ENCODE measurements around the gene LDHB.
"Not testable (repeated sequence)": the region's sequence is repeated elsewhere in the genome, so short reads cannot be mapped to it uniquely, and the experiment has no call there.

LDHB gene

DNA sequence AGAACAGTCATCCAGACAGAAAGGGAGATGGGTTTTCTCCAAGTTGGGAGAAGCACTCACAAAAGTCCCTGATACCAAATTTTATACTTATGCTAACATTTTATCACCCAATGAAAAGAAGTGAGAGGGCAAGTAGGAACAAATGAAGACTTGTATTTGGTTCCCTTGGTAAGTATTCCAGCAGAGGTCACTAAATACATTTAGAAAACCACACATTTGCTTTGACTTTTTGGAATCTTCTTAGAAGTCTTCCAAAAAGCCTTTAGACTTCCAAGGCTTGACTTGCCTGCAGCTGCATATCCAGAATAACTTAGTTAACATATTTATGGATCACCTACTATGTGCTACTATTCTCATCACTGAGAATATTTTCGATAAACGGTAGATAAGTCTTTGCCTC is 49.9 kb downstream of the LDHB start:
- DNase-seq (ENCODE audit: low read depth), result no peak

DNA sequence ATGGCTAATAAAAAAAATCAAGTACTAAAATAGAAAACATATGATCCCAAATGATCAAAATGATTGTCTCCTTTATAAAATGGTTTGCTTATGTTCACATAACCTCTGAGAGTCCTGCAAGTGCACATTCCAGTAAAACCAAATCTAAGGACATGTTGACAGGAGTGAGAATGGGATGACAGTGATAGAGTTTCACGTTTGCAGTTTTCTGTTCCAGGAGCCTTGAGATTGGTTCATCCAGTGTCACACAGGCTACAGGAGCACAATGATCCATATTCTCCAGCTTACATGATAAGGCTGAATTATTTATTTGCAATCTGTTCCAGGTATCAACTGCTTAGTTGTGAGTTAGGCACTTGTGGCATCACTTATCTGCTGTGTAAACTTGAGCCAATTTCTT is 51.5 kb downstream of the LDHB start:
- no peak for DNase-seq (ENCODE audit: low read depth)

DNA sequence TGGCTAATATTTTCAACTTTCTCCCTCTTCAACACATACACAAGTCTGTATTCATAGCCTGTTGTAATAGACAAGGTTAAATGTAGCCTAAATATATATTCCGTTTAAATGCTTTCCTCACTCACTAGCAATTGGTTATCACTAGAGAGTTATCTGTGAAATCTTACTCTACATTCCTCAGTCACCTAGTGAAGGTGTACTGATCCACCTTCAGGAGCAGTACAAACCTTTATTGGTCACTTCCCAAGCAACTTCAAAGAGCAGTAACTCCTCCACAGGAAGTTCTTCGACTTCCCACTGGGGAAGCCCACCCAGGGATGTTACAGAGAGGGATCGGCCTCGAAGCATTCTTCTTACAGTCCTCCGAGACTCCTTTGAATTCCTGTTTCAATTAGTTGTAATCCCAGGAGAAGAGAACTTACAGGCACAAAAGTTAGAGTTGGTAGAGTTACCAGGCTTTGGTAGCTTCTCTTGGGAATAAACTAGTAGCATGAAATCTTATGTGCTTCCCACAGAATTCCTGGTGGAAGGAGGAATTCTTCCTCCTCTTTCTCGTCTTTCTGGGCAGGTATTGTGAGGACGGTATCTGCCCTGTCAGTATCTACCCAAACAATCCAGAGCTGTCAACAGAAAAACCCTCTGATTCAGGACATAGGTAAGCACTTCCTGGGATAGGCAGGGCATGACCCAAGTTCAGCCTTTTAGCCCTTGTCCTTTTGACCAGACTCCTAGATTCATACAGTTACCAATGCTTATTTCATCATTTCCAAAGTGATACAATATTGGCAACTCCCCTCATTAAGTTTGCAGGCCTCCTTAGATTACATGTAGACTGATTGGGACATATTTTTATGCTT is 53.2 kb downstream of the LDHB start, which contains the start of gene GYS2:
TSS of gene GYS2 (minus strand) at position 603 of the 857 bp plus-strand sequence. CDS start at position 348, 255 bp downstream.
- no peak for DNase-seq (ENCODE audit: low read depth)

DNA sequence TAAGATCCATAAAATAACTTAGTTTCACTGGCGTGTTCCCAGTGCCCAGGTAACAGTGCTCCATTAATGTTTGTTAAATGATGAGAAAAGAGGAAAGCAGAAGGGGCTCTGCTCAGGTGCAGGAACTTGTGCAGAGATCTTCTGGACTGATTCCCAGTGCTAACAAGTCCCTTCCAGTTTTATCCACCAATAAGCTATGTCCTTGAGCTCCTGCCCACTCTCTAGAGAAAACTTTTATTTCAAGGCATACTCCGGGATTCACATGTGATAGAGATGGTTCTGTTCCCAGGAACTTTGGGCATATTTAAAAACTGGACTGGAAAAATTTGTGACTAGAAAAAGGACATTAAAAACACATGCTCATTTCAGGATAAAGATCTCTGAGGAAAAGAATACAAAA is 54.9 kb downstream of the LDHB start:
- no peak for DNase-seq (ENCODE audit: low read depth)

DNA sequence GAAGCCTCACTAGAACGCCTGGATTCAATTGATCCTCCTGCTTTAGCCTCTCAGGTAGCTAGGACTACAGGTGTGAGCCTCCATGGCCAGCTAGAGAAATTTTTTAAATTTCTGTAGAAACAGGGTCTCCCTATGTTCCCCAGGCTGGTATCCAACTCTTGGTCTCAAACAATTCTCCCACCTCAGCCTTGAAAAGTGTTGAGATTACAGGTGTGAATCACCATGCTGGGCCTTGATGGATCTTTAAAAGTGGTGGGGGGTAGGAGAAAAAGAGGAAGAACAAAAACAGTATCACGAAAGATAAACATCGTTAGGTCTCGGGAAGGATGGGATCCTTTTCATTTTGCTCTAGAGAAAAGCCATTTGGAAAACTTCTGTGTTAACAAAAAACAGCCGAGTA is 57.4 kb downstream of the LDHB start:
- no peak for DNase-seq (ENCODE audit: low read depth)

DNA sequence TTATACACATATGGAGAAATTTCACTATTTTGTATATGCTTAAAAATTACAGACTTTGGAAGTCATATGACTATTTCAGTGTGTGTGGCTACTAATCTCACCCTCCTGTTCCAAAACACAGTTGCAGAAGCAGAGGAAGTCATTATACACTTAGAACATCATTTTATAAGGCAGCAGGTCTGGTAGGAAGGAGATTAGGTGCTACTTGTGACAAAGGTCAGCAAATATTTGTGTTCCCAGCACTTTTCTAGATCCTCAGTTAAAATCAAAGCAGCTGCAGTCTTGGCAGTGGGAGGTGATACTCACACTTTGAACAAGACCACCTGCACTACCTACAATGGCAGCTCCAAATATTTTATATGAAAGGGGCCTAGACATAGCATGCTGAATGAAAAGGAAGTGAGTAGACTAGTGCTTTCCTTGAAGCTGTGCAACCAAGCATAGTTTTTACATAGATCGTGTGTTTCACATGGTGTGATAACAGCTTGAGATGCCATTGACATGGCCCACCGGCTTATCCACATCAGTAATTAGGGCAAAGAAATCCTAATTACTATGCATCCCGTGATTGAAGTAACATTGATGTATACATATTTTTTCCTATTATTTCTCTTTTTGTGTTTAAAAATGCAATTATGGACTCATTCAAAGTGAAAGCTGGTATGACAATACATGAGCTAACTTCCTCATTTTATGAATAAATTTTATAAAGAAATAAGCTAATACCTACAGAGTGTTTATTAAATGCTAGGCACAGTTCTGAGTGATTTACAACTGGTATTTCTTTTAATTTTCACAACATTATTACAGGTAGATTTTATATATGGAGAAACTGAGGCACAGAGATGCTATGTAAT is 58.3 kb downstream of the LDHB start:
- DNase-seq (ENCODE audit: low read depth), result no peak

DNA sequence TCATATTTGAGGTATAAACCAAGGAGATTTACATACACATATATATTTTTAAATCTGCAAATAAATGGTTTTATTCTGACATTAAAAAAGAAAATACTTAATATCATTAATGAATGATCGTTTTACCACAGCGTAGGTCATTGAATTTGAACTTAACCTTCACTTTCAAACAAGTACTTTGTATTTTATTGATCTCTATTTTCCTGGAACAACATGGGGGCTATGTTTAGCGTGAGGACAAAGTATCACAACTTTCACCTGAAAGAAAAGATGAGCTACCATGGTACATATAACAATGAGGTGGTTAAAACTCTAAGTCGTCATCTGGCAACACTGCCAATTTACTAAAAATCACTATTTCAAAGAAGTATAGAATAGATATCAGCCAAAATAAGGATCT is 59.0 kb downstream of the LDHB start:
- DNase-seq (ENCODE audit: low read depth), result no peak

DNA sequence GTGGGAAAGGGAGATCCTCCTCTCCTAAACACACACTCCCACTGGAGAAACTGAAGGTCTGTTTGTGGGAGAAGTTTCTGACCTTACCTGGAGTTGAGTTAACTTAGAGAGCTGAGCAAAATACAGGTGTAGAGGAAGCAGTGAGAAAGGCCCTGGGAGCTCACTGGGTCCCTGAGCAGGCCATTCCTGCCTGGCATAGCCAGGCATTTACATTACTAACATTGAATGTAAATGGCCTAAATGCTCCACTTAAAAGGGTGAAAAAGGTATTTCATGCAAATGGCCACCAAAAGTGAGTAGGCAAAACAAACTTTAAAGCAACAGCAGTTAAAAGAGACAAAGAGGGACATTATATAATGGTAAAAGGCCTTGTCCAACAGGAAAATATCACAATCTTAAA is 62.3 kb downstream of the LDHB start:
- DNase-seq (ENCODE audit: low read depth), result not testable (repeated sequence)

DNA sequence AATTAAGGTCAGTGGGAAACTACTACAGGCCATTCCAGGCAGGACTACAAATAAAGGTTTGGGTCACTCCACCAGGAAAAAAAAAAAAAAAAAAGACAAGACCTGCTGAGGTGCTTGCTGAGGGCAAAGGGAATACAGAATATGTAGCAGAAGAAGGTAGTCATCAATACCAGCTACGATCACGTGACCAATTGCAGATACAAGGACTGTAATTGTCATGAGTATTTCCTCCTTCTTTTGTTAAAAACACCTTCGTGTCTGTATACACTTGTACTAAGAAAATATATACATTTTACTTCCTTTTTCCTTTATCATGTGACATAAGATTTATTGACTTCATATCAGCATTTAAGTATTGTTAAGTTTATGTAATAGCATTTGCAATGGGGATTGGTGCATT is 72.2 kb downstream of the LDHB start:
- no peak for DNase-seq (ENCODE audit: low read depth)

Measured in stimulated activated CD8-positive, alpha-beta memory T cell treated with anti-CD3 and anti-CD28 coated beads, Interleukin-7, amount 100 ng/mL, for 24 hours (primary cell).